Measurements from ENCODE around the gene NEGR1.

- TF ChIP-seq CTCF (conservative IDR thresholded peaks at IDR 0.05; ENCODE audit: low read length) (no peak), EZH2phosphoT487 (IDR thresholded peaks at IDR 0.05; ENCODE audit: borderline replicate concordance, low read depth, low read length) (no peak)
Observed at GRCh38 chr1:71737768-71738167, 544.6 kb downstream of the NEGR1 start.

Measured in OCI-LY7 (cell line).